ENCODE measurements around the gene QKI. TPM values are rescaled to one million over a fixed set of nuclear protein-coding genes. Genes with fewer than 3 reads are reported as not detected.

Gene QKI
- total and polyA plus RNA-seq, 2 of the 8 experiments (the other 6 are each of a cell fraction or from before 2014, with no cell fraction given) = 181 to 183 TPM

GRCh38 chr6:163402616-163403015, 11.9 kb upstream of the QKI start (continued):
- no peak for TF ChIP-seq CHD7 (IDR thresholded peaks at IDR 0.05; ENCODE audit: insufficient replicate concordance, low read length)
- TF ChIP-seq GABPA (IDR thresholded peaks at IDR 0.05; ENCODE audit: borderline replicate concordance, insufficient read depth, low read length) = no peak
- no peak for TF ChIP-seq RBBP5 (IDR thresholded peaks at IDR 0.05; ENCODE audit: borderline replicate concordance, low read depth, low read length)
- TF ChIP-seq SIN3A (conservative IDR thresholded peaks at IDR 0.05 in 1 of 2, IDR thresholded peaks at IDR 0.05 in 1 of 2; ENCODE audit: low read depth in 1 of 2, low read length in 2 of 2) = no peak
- no peak for TF ChIP-seq CBX5 (IDR thresholded peaks at IDR 0.05; ENCODE audit: low read depth, low read length)
